ENCODE measurements around the gene GKN1.

Gene GKN1

DNA sequence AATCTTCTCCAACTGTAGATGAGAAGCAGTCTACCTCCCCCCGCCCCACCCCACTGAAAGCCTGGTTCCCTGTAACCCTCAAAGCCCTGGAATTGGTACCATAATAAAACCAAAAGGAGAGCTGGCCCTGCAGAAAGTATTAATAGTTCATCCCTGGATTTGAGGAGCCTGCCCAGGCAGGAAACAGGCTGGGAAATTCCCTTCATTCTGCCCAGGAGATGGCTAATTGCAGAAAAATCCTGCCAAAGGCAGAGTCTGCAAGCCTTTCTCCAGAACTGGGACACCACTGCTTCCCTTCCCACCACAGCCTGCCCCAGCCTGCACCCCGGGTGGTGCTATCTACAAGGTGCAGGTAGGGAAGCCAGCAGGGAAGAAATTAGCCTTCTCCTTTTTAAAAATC lies 38.0 kb upstream of the GKN1 start:
- Histone ChIP-seq H2BK5ac (ENCODE audit: low read depth, low read length, poor library complexity) (no peak overlapping the region), H3K36me3 (ENCODE audit: control insufficient read depth in 1 of 2, insufficient read depth in 2 of 2, low read length in 2 of 2) (no peaks in the 10 kb centered on the region), H3K23ac (ENCODE audit: low read length) (no peak overlapping the region), H3K79me1 (ENCODE audit: low read length) (no peaks in the 10 kb centered on the region), H3K14ac (ENCODE audit: low read length) (no peak overlapping the region), H3K79me2 (ENCODE audit: control insufficient read depth, insufficient read depth, low read length, poor library complexity) (no peaks in the 10 kb centered on the region), H3K18ac (ENCODE audit: low read length) (no peak overlapping the region), H2AFZ (ENCODE audit: insufficient read depth, low read length, poor library complexity) (no peak overlapping the region), H3K4me3 (ENCODE audit: low read depth, low read length) (no peak overlapping the region), H3K9ac (ENCODE audit: low read length) (no peak overlapping the region), H4K91ac (ENCODE audit: low read depth, low read length) (no peak overlapping the region), H2BK12ac (ENCODE audit: low read length) (no peak overlapping the region), H2AK5ac (ENCODE audit: low read length) (no peak overlapping the region), H4K12ac (ENCODE audit: low read depth, low read length) (no peak overlapping the region), H3K4me1 (ENCODE audit: control insufficient read depth in 1 of 2, insufficient read depth in 2 of 2, low read length in 2 of 2) (peaks cover 0 to 5% of the 10 kb centered on the region in 2 experiments), H3K9me3 (ENCODE audit: insufficient read depth, low read depth, low read length) (no peaks in the 10 kb centered on the region), H3K27me3 (ENCODE audit: insufficient read depth, low read length) (no peaks in the 10 kb centered on the region), H3K4me2 (ENCODE audit: low read length) (no peak overlapping the region), H3K4ac (ENCODE audit: low read depth, low read length) (no peak overlapping the region), H3K27ac (ENCODE audit: low read depth, low read length) (no peak overlapping the region), H4K8ac (ENCODE audit: low read depth, low read length) (no peak overlapping the region), H2BK120ac (ENCODE audit: insufficient read depth, low read length, poor library complexity) (no peak overlapping the region)
- no CpG with 5 or more reads among the region's 2 CpGs for WGBS (ENCODE audit: extremely low coverage, insufficient coverage, insufficient read length)
- peak; percentile 36 to 54 for DNase-seq

DNA sequence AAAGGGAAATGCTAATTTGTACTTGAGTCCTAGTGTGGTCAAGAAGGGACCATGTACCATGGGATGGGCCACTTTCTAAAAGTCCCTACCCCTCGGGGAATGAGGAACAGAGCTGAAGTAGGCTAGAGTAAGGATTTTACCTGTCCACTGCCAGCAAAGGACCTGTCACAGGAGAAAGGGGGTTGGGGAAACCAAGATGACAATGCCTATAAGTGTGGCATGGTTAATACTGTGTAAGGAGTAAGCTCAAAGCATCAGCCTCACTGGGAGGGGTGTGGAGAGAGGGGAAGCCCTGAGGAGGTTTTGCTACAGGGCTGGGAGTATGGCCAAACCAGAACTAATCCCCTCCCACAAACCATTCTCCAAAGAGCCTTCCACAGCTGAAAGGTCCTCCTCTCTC lies 37.5 kb upstream of the GKN1 start:
- H3K14ac ChIP-seq (ENCODE audit: low read length), result no peak overlapping the region

DNA sequence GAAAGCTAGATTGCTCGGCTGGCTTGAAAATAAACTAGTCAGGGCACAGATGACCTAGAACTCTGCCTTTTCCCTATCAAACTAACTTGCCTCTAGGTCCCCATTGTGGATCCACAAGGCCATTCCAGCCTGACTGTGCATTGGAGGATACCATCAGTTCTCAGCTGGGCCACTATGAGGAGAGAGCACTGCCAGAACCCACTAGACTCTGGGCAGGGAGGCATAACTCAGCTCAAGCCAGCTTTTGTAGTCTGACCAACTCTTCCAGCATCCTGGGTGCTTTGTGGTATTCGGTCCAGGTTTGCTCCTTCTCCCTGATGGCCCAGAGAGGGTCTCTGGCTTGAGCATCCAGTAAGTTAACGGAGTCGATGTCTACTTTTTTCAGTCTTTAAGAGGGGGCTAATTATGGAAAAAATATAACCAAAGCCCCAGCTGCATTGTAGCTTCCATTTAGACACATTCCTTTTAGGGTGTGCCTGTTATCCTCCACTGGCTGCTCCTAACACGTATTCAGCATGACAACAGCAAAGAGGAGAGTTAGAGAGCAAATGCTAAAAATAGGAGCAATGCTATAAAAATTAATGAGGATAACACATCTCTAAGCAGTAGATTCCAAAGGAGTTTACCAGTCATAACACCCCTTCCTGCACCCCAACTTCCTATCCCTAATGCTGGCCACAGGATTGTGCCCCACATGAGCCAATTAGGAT lies 36.9 kb upstream of the GKN1 start:
- no peak for DNase-seq
- Histone ChIP-seq H3K79me1 (ENCODE audit: low read length) (no peaks in the 10 kb centered on the region), H3K36me3 (ENCODE audit: control insufficient read depth in 1 of 2, insufficient read depth in 2 of 2, low read length in 2 of 2) (no peaks in the 10 kb centered on the region), H3K18ac (ENCODE audit: low read length) (no peak overlapping the region), H4K91ac (ENCODE audit: low read depth, low read length) (peak overlapping the region; percentile 34), H2BK12ac (ENCODE audit: low read length) (no peak overlapping the region), H2BK120ac (ENCODE audit: insufficient read depth, low read length, poor library complexity) (no peak overlapping the region), H2AFZ (ENCODE audit: insufficient read depth, low read length, poor library complexity) (no peak overlapping the region), H2AK5ac (ENCODE audit: low read length) (no peak overlapping the region), H3K9me3 (ENCODE audit: insufficient read depth, low read depth, low read length) (no peaks in the 10 kb centered on the region), H3K9ac (ENCODE audit: low read length) (no peak overlapping the region), H3K4ac (ENCODE audit: low read depth, low read length) (no peak overlapping the region), H3K4me3 (ENCODE audit: low read depth, low read length) (no peak overlapping the region), H3K4me1 (ENCODE audit: control insufficient read depth in 1 of 2, insufficient read depth in 2 of 2, low read length in 2 of 2) (peaks cover 0 to 5% of the 10 kb centered on the region in 2 experiments), H2BK5ac (ENCODE audit: low read depth, low read length, poor library complexity) (no peak overlapping the region), H3K27me3 (ENCODE audit: insufficient read depth, low read length) (no peaks in the 10 kb centered on the region), H3K79me2 (ENCODE audit: control insufficient read depth, insufficient read depth, low read length, poor library complexity) (no peaks in the 10 kb centered on the region), H4K8ac (ENCODE audit: low read depth, low read length) (no peak overlapping the region), H4K12ac (ENCODE audit: low read depth, low read length) (no peak overlapping the region), H3K14ac (ENCODE audit: low read length) (no peak overlapping the region), H3K23ac (ENCODE audit: low read length) (peak overlapping the region; percentile 30), H3K4me2 (ENCODE audit: low read length) (no peak overlapping the region), H3K27ac (ENCODE audit: low read depth, low read length) (no peak overlapping the region)
- no CpG with 5 or more reads among the region's 5 CpGs for WGBS (ENCODE audit: extremely low coverage, insufficient coverage, insufficient read length)

More for the DNA sequence above, 37.5 kb upstream of the GKN1 start:
- no peak overlapping the region for H2AFZ ChIP-seq (ENCODE audit: insufficient read depth, low read length, poor library complexity)
- no peaks in the 10 kb centered on the region for H3K79me1 ChIP-seq (ENCODE audit: low read length)
- no peaks in the 10 kb centered on the region for H3K9me3 ChIP-seq (ENCODE audit: insufficient read depth, low read depth, low read length)
- no CpG with 5 or more reads among the region's 1 CpG for WGBS (ENCODE audit: extremely low coverage, insufficient coverage, insufficient read length)
- H3K27me3 ChIP-seq (ENCODE audit: insufficient read depth, low read length), result no peaks in the 10 kb centered on the region
- H3K4me2 ChIP-seq (ENCODE audit: low read length), result no peak overlapping the region
- H3K23ac ChIP-seq (ENCODE audit: low read length), result no peak overlapping the region
- no peak for DNase-seq
- no peak overlapping the region for H2AK5ac ChIP-seq (ENCODE audit: low read length)
- no peak overlapping the region for H2BK5ac ChIP-seq (ENCODE audit: low read depth, low read length, poor library complexity)
- H3K4ac ChIP-seq (ENCODE audit: low read depth, low read length), result no peak overlapping the region
- no peak overlapping the region for H3K9ac ChIP-seq (ENCODE audit: low read length)
- no peak overlapping the region for H3K18ac ChIP-seq (ENCODE audit: low read length)
- H2BK12ac ChIP-seq (ENCODE audit: low read length), result no peak overlapping the region
- H4K8ac ChIP-seq (ENCODE audit: low read depth, low read length), result no peak overlapping the region
- H4K12ac ChIP-seq (ENCODE audit: low read depth, low read length), result no peak overlapping the region
- no peaks in the 10 kb centered on the region for H3K36me3 ChIP-seq (ENCODE audit: control insufficient read depth in 1 of 2, insufficient read depth in 2 of 2, low read length in 2 of 2)
- H3K79me2 ChIP-seq (ENCODE audit: control insufficient read depth, insufficient read depth, low read length, poor library complexity), result no peaks in the 10 kb centered on the region
- no peak overlapping the region for H3K4me3 ChIP-seq (ENCODE audit: low read depth, low read length)
- peaks cover 0 to 5% of the 10 kb centered on the region in 2 experiments for H3K4me1 ChIP-seq (ENCODE audit: control insufficient read depth in 1 of 2, insufficient read depth in 2 of 2, low read length in 2 of 2)
- no peak overlapping the region for H2BK120ac ChIP-seq (ENCODE audit: insufficient read depth, low read length, poor library complexity)
- H3K27ac ChIP-seq (ENCODE audit: low read depth, low read length), result no peak overlapping the region
- H4K91ac ChIP-seq (ENCODE audit: low read depth, low read length), result no peak overlapping the region

DNA sequence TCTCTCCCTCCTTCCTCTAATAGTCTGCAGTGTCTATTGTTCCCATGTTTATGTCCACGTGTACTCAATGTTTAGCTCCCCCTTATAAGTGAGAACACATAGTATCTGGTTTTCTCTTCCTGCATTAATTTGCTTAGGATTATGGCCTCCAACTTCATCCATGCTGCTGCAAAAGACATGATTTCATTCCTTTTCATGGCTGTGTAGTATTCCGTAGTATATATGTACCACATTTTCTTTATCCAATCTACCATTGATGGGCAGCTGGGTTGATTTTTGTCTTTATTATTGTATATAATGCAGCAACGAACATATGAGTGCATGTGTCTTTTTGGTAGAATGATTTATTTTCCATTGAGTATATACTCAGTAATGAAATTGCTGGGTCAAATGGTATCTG lies 35.5 kb upstream of the GKN1 start:
- Histone ChIP-seq H4K8ac (ENCODE audit: low read depth, low read length) (no peak overlapping the region), H3K4ac (ENCODE audit: low read depth, low read length) (no peak overlapping the region), H2AFZ (ENCODE audit: insufficient read depth, low read length, poor library complexity) (no peak overlapping the region), H3K18ac (ENCODE audit: low read length) (no peak overlapping the region), H2BK5ac (ENCODE audit: low read depth, low read length, poor library complexity) (no peak overlapping the region), H3K79me1 (ENCODE audit: low read length) (peaks cover 2% of the 10 kb centered on the region), H2BK120ac (ENCODE audit: insufficient read depth, low read length, poor library complexity) (no peak overlapping the region), H2AK5ac (ENCODE audit: low read length) (no peak overlapping the region), H3K27ac (ENCODE audit: low read depth, low read length) (no peak overlapping the region), H3K4me3 (ENCODE audit: low read depth, low read length) (no peak overlapping the region), H3K9ac (ENCODE audit: low read length) (no peak overlapping the region), H3K79me2 (ENCODE audit: control insufficient read depth, insufficient read depth, low read length, poor library complexity) (no peaks in the 10 kb centered on the region), H3K4me2 (ENCODE audit: low read length) (no peak overlapping the region), H3K9me3 (ENCODE audit: insufficient read depth, low read depth, low read length) (peaks cover 2% of the 10 kb centered on the region), H3K27me3 (ENCODE audit: insufficient read depth, low read length) (no peaks in the 10 kb centered on the region), H4K91ac (ENCODE audit: low read depth, low read length) (no peak overlapping the region), H3K36me3 (ENCODE audit: control insufficient read depth in 1 of 2, insufficient read depth in 2 of 2, low read length in 2 of 2) (no peaks in the 10 kb centered on the region), H2BK12ac (ENCODE audit: low read length) (no peak overlapping the region), H3K23ac (ENCODE audit: low read length) (no peak overlapping the region), H3K4me1 (ENCODE audit: control insufficient read depth in 1 of 2, insufficient read depth in 2 of 2, low read length in 2 of 2) (peaks cover 0 to 5% of the 10 kb centered on the region in 2 experiments), H3K14ac (ENCODE audit: low read length) (no peak overlapping the region), H4K12ac (ENCODE audit: low read depth, low read length) (no peak overlapping the region)
- WGBS (ENCODE audit: extremely low coverage, insufficient coverage, insufficient read length), result no CpG with 5 or more reads among the region's 3 CpGs
- DNase-seq, result no peak

Measured in trophoblast cell (in vitro differentiated cells and primary cell).